Measurements from ENCODE around the gene IFNA16. TPM values are rescaled to one million over a fixed set of nuclear protein-coding genes. Genes with fewer than 3 reads are reported as not detected.
"Not testable (repeated sequence)": the region's sequence is repeated elsewhere in the genome, so short reads cannot be mapped to it uniquely, and the experiment has no call there.

Gene IFNA16
- total RNA-seq, 2 experiments from 2014 or later = not detected

GRCh38 chr9:21228122-21228521 lies 11.0 kb upstream of the IFNA16 start, which contains the start of gene IFNA17:
Gene IFNA17 (minus strand): TSS chr9:21228222. CDS start chr9:21228173, 49 bp downstream.
- no TSS peak for BruUV-seq (replicated peaks)
- Histone ChIP-seq H3K4me1 (ENCODE audit: insufficient read depth, low read length, poor library complexity, severe bottlenecking) (no peaks in the 10 kb centered on the region), H3K27ac (ENCODE audit: low read depth, low read length, poor library complexity, severe bottlenecking) (no peak within 1 kb of the TSS), H3K36me3 (ENCODE audit: insufficient read depth, low read length) (no peaks in the 10 kb centered on the region), H3K9me2 (ENCODE audit: insufficient read depth, low read length) (no peaks in the 10 kb centered on the region), H4K20me1 (ENCODE audit: insufficient read depth, low read length) (no peaks in the 10 kb centered on the region), H3K4me3 (ENCODE audit: low read depth, low read length, poor library complexity, severe bottlenecking) (no peak within 1 kb of the TSS), H2AFZ (ENCODE audit: low read length) (no peak within 1 kb of the TSS), H3K79me2 (ENCODE audit: insufficient read depth, low read depth, low read length) (no peaks in the 10 kb centered on the region), H3K9me3 (ENCODE audit: low read length) (no peaks in the 10 kb centered on the region), H3K4me2 (ENCODE audit: low read length) (no peak within 1 kb of the TSS)
- ChIA-PET POLR2A (interaction anchor here (0.6 kb wide), 1 partner anchor 979 kb away, joined by 7 read pairs; no protein-coding TSS in a partner anchor), CTCF (ENCODE audit: unreplicated experiment) (no interaction called here)
- TF ChIP-seq EZH2phosphoT487 (IDR thresholded peaks at IDR 0.05; ENCODE audit: borderline replicate concordance, low read depth, low read length) = no peak
- no peak for TF ChIP-seq CTCF (conservative IDR thresholded peaks at IDR 0.05; ENCODE audit: low read length)
- intact Hi-C loops (cut with micrococcal nuclease; ENCODE audit: unreplicated experiment) = no loop called here
- DNase-seq (ENCODE audit: low spot score) = no peak

- H3K4me3 ChIP-seq (ENCODE audit: low read depth, low read length, poor library complexity, severe bottlenecking); BruUV-seq (replicated peaks); H2AFZ ChIP-seq (ENCODE audit: low read length); H3K4me2 ChIP-seq (ENCODE audit: low read length); H3K36me3 ChIP-seq (ENCODE audit: insufficient read depth, low read length); intact Hi-C loops (cut with micrococcal nuclease; ENCODE audit: unreplicated experiment); H3K27ac ChIP-seq (ENCODE audit: low read depth, low read length, poor library complexity, severe bottlenecking); H3K79me2 ChIP-seq (ENCODE audit: insufficient read depth, low read depth, low read length); H3K9me3 ChIP-seq (ENCODE audit: low read length); POLR2A ChIA-PET; CTCF ChIA-PET (ENCODE audit: unreplicated experiment); H3K9me2 ChIP-seq (ENCODE audit: insufficient read depth, low read length); H3K4me1 ChIP-seq (ENCODE audit: insufficient read depth, low read length, poor library complexity, severe bottlenecking); H4K20me1 ChIP-seq (ENCODE audit: insufficient read depth, low read length): not testable (repeated sequence)
- DNase-seq (ENCODE audit: low spot score) = peak; percentile 15
- TF ChIP-seq CTCF (conservative IDR thresholded peaks at IDR 0.05; ENCODE audit: low read length) = peak; percentile 69
Measured at GRCh38 chr9:21213411-21214326, 3.4 kb downstream of the IFNA16 start.

DNA sequence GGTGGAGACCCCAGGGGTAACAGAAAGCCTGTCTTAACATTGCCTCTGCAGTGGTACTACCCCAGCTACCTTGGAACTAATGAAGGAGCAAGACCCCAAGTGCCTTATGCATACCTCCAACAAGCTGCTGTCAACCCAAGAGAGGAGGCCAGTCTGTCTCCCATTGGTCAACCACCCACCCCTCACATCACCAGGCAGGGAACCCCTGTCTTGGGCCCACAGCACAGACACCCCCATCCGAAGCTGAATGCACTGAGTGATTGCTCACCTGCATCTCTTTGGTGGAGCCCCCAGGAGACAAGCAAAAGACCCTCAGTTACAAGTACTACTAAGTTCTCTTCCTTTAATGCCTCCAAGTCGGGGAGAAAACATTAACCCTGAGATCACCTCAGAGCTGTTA lies 5.0 kb downstream of the IFNA16 start:
- H4K20me1 ChIP-seq (ENCODE audit: insufficient read depth, low read length); intact Hi-C loops (cut with micrococcal nuclease; ENCODE audit: unreplicated experiment); H2AFZ ChIP-seq (ENCODE audit: low read length); H3K36me3 ChIP-seq (ENCODE audit: insufficient read depth, low read length); H3K79me2 ChIP-seq (ENCODE audit: insufficient read depth, low read depth, low read length); H3K4me3 ChIP-seq (ENCODE audit: low read depth, low read length, poor library complexity, severe bottlenecking); H3K4me1 ChIP-seq (ENCODE audit: insufficient read depth, low read length, poor library complexity, severe bottlenecking); CTCF ChIA-PET (ENCODE audit: unreplicated experiment); H3K9me3 ChIP-seq (ENCODE audit: low read length); H3K4me2 ChIP-seq (ENCODE audit: low read length); BruUV-seq (replicated peaks); DNase-seq (ENCODE audit: low spot score); H3K9me2 ChIP-seq (ENCODE audit: insufficient read depth, low read length); POLR2A ChIA-PET; H3K27ac ChIP-seq (ENCODE audit: low read depth, low read length, poor library complexity, severe bottlenecking): not testable (repeated sequence)

DNA sequence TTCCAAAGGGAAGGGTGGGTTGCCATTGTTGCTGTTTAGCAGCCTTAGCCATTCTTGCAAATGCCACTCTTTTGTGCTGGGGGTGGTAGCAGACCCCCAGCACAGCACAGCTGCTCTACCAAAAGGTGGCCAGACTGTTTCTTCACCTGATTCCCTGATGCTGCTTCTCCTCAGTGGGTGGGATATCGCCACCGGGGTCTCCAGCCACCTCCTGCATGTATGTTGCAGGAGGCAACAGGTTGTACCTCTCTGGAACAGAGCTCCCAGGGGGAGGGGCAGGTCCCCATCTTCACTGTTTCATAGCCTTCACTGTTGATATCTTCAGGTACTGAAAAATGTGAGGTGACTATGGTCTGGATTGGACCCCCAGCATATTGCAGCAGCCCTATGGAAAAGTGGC lies 6.3 kb downstream of the IFNA16 start:
- H3K27ac ChIP-seq (ENCODE audit: low read depth, low read length, poor library complexity, severe bottlenecking); BruUV-seq (replicated peaks); H3K79me2 ChIP-seq (ENCODE audit: insufficient read depth, low read depth, low read length); H4K20me1 ChIP-seq (ENCODE audit: insufficient read depth, low read length); CTCF ChIA-PET (ENCODE audit: unreplicated experiment); intact Hi-C loops (cut with micrococcal nuclease; ENCODE audit: unreplicated experiment); DNase-seq (ENCODE audit: low spot score); H3K9me3 ChIP-seq (ENCODE audit: low read length); H3K4me1 ChIP-seq (ENCODE audit: insufficient read depth, low read length, poor library complexity, severe bottlenecking); H3K9me2 ChIP-seq (ENCODE audit: insufficient read depth, low read length); H3K4me2 ChIP-seq (ENCODE audit: low read length); H3K4me3 ChIP-seq (ENCODE audit: low read depth, low read length, poor library complexity, severe bottlenecking); H3K36me3 ChIP-seq (ENCODE audit: insufficient read depth, low read length); H2AFZ ChIP-seq (ENCODE audit: low read length): not testable (repeated sequence)
- POLR2A ChIA-PET = interaction anchor here (0.6 kb wide), 1 partner anchor 125 kb away, joined by 3 read pairs; no protein-coding TSS in a partner anchor

Data from OCI-LY7 (cell line).